ENCODE measurements around the gene CDON.

Gene CDON

GRCh38 chr11:125950696-125951651 is 111.7 kb downstream of the CDON start:
- H3K4me3 ChIP-seq: no peak overlapping the region
- no peak overlapping the region for H3K9ac ChIP-seq (ENCODE audit: insufficient read length)
- TF ChIP-seq FOXP2 (optimal IDR thresholded peaks at IDR 0.05; ENCODE audit: control extremely low read depth, extremely low read length, insufficient read depth) (no peak), EZH2 (IDR thresholded peaks at IDR 0.05) (no peak), POLR2AphosphoS5 (IDR thresholded peaks at IDR 0.05; ENCODE audit: borderline replicate concordance, low read depth, low read length) (no peak)
- H3K36me3 ChIP-seq (ENCODE audit: insufficient read depth, low read length): no peaks in the 10 kb centered on the region; the same call in 1 of the 2 replicates
- no peaks in the 10 kb centered on the region for H3K9me3 ChIP-seq (ENCODE audit: low read depth, low read length)
- DNase-seq (ENCODE audit: low read depth, low spot score): no peak
- no peak overlapping the region for H3K27ac ChIP-seq

GRCh38 chr11:125950178-125950490 is 112.5 kb downstream of the CDON start:
- TF ChIP-seq POLR2AphosphoS5 (IDR thresholded peaks at IDR 0.05; ENCODE audit: borderline replicate concordance, low read depth, low read length) (no peak), EZH2 (IDR thresholded peaks at IDR 0.05) (no peak), FOXP2 (optimal IDR thresholded peaks at IDR 0.05; ENCODE audit: control extremely low read depth, extremely low read length, insufficient read depth) (no peak)
- no peaks in the 10 kb centered on the region for H3K36me3 ChIP-seq (ENCODE audit: insufficient read depth, low read length)
- no peak overlapping the region for H3K27ac ChIP-seq

DNA sequence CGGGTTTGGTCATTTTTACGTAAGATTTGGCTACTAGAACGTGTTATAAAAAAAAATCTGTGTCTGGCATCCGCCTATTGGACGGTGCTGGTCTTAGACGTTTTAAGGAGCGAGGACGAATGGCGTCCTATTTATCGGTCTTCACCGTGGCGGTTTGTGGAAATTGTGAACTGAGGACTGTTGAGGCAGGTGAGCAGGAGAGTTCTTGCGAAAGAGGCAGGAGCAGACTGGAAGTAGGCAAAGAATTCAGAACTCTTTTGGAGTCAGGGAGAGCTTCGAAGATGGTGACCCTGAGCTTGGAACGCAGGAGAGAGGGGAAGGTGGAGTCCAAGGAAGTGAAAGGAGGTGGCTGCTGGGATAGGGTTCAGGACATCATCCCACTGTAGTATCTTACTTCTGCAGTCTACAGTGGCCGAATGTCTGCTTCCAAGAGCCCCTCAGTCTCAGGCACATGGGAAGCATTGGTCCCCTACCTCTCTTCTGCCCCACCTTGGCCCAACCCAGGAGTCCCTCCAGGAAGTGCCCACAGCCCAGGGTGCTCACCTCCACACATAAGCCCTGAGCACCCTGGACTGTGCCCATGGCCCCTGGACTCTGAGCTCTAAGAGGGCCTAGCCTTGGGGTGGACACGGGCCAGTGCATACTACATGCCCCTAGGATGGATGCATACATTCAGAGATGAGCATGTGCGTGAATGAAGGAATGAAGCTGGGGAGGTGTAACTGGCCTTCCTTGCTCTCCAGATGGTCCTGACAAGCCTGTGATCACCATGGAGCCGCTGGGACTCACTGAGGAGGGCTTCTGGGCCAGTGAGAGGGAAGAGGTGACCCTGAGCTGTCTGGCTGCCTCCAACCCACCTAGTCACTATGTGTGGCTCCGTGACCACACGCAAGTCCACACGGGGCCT is 113.1 kb downstream of the CDON start:
- no peak for TF ChIP-seq FOXP2 (optimal IDR thresholded peaks at IDR 0.05; ENCODE audit: control extremely low read depth, extremely low read length, insufficient read depth)
- TF ChIP-seq EZH2 (IDR thresholded peaks at IDR 0.05): no peak
- no peak for TF ChIP-seq POLR2AphosphoS5 (IDR thresholded peaks at IDR 0.05; ENCODE audit: borderline replicate concordance, low read depth, low read length)
- Histone ChIP-seq H3K4me3 (no peak overlapping the region), H3K9ac (ENCODE audit: insufficient read length) (no peak overlapping the region), H3K36me3 (ENCODE audit: insufficient read depth, low read length) (no peaks in the 10 kb centered on the region), H3K27ac (no peak overlapping the region), H3K9me3 (ENCODE audit: low read depth, low read length) (no peaks in the 10 kb centered on the region)
- DNase-seq (ENCODE audit: low read depth, low spot score): no peak

More at GRCh38 chr11:125950178-125950490, 112.5 kb downstream of the CDON start:
- Histone ChIP-seq H3K4me3 (no peak overlapping the region), H3K9ac (ENCODE audit: insufficient read length) (no peak overlapping the region), H3K9me3 (ENCODE audit: low read depth, low read length) (no peaks in the 10 kb centered on the region)
- DNase-seq (ENCODE audit: low read depth, low spot score): no peak

- TF ChIP-seq FOXP2 (optimal IDR thresholded peaks at IDR 0.05; ENCODE audit: control extremely low read depth, extremely low read length, insufficient read depth) (no peak), EZH2 (IDR thresholded peaks at IDR 0.05) (no peak), POLR2AphosphoS5 (IDR thresholded peaks at IDR 0.05; ENCODE audit: borderline replicate concordance, low read depth, low read length) (no peak)
- no peak overlapping the region for H3K9ac ChIP-seq (ENCODE audit: insufficient read length)
- H3K9me3 ChIP-seq (ENCODE audit: low read depth, low read length): no peaks in the 10 kb centered on the region
- H3K36me3 ChIP-seq (ENCODE audit: insufficient read depth, low read length): no peaks in the 10 kb centered on the region
- no peak for DNase-seq (ENCODE audit: low read depth, low spot score)
- no peak overlapping the region for H3K4me3 ChIP-seq
- no peak overlapping the region for H3K27ac ChIP-seq
Observed at GRCh38 chr11:125948278-125949051, 114.2 kb downstream of the CDON start.

DNA sequence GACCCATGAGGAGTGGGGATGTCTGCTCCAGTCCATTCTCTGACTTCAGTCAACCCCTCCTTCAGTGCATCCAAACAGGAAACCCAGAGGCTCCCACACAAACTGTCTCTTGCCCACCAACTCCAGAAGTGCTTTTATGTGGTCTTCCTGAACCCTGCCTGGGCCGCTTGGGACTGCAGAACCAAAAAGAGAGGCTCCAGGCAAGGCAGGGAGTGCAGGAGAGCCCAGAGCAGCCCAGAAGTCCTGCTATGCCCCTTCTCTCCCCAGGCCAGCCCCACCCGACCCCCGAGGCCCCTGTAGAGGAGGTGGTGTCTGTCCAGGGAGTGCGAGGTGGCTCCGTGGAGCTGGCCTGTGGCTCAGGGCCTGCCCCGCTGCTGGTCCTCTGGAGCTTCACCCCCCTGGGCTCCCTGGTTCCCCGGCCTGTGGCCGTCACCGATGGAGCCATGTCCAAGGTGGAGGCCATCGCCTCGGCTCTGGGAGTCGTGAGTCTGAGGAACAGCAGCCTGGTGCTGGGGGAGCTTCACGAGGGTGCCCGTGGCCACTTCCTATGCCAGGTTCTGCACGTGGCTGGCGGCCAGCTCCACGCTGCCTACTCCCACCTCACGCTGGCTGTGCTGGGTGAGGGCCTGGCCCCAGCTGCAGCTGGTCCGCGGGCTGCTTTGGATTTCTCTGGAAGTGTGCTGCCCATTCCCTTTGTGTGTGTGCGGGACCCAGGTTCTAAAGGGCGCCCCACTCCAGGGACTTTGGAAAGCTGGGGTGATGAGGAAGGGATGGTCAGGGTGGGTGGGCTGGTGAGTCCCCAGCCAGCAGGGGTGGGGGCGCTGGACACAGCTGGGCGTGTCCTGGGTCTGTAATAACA is 115.0 kb downstream of the CDON start:
- Histone ChIP-seq H3K9ac (ENCODE audit: insufficient read length) (no peak overlapping the region), H3K36me3 (ENCODE audit: insufficient read depth, low read length) (no peaks in the 10 kb centered on the region), H3K27ac (no peak overlapping the region), H3K4me3 (no peak overlapping the region), H3K9me3 (ENCODE audit: low read depth, low read length) (no peaks in the 10 kb centered on the region)
- TF ChIP-seq FOXP2 (optimal IDR thresholded peaks at IDR 0.05; ENCODE audit: control extremely low read depth, extremely low read length, insufficient read depth) (no peak), POLR2AphosphoS5 (IDR thresholded peaks at IDR 0.05; ENCODE audit: borderline replicate concordance, low read depth, low read length) (no peak), EZH2 (IDR thresholded peaks at IDR 0.05) (no peak)
- DNase-seq (ENCODE audit: low read depth, low spot score): no peak

GRCh38 chr11:125946712-125947418 is 115.8 kb downstream of the CDON start:
- Histone ChIP-seq H3K9ac (ENCODE audit: insufficient read length) (no peak overlapping the region), H3K27ac (no peak overlapping the region), H3K9me3 (ENCODE audit: low read depth, low read length) (no peaks in the 10 kb centered on the region), H3K36me3 (ENCODE audit: insufficient read depth, low read length) (no peaks in the 10 kb centered on the region), H3K4me3 (no peak overlapping the region)
- no peak for DNase-seq (ENCODE audit: low read depth, low spot score)
- TF ChIP-seq FOXP2 (optimal IDR thresholded peaks at IDR 0.05; ENCODE audit: control extremely low read depth, extremely low read length, insufficient read depth) (no peak), POLR2AphosphoS5 (IDR thresholded peaks at IDR 0.05; ENCODE audit: borderline replicate concordance, low read depth, low read length) (no peak), EZH2 (IDR thresholded peaks at IDR 0.05) (no peak)

All from SK-N-MC (cell line).